K562 (cell line): ENCODE results near the gene MOB3C. TPM values are rescaled to one million over a fixed set of nuclear protein-coding genes. Genes with fewer than 3 reads are reported as not detected.

Experiments used
- ARNT ChIP-seq, 2 experiments: fragments of 450-650 bp; IDR thresholded peaks; 2 replicates each; pipeline ENCODE4 v1.6.1; 2016; ENCODE audit warnings: mild to moderate bottlenecking in 1 of 2
- ATF2 ChIP-seq: sonication (generic); formaldehyde crosslinking; IDR thresholded peaks from 2 replicates; pipeline ENCODE4 v1.8.1; 2022; ENCODE audit warnings: missing genetic modification reagents
- CBX1 ChIP-seq: sonication (generic); IDR thresholded peaks from 2 replicates; pipeline ENCODE4 v1.6.1; 2016; ENCODE audit warnings: antibody characterized with exemption, low read depth, mild to moderate bottlenecking
- DNMT1 ChIP-seq: fragments of 450-650 bp; IDR thresholded peaks from 2 replicates; pipeline ENCODE4 v1.6.1; 2016; ENCODE audit warnings: antibody characterized with exemption, mild to moderate bottlenecking
- E2F5 ChIP-seq: sonication (generic); formaldehyde crosslinking; IDR thresholded peaks from 2 replicates; pipeline ENCODE4 v1.8.0; 2022; ENCODE audit warnings: mild to moderate bottlenecking, missing genetic modification reagents
- FOXK2 ChIP-seq, 2 experiments: fragments of 450-650 bp; IDR thresholded peaks in 1 of 2; conservative IDR thresholded peaks in 1 of 2; 2 replicates each; pipeline ENCODE4 v1.6.1; 2016; ENCODE audit warnings: low read depth in 2 of 2, mild to moderate bottlenecking in 1 of 2
- FOXM1 ChIP-seq, 2 experiments: fragments of 450-650 bp in 1 of 2; sonication (generic) in 1 of 2; formaldehyde crosslinking in 1 of 2; IDR thresholded peaks; 2 replicates each; pipeline versions ENCODE4 v1.6.1 to v1.9.0; 2017 to 2022; ENCODE audit warnings: low read depth in 2 of 2, mild to moderate bottlenecking in 2 of 2, missing genetic modification reagents in 1 of 2, moderate library complexity in 1 of 2
- KLF13 ChIP-seq: fragments of 450-650 bp; IDR thresholded peaks from 2 replicates; pipeline ENCODE4 v1.6.1; 2016; ENCODE audit warnings: missing genetic modification characterization, low read depth, mild to moderate bottlenecking, missing compliant biosample characterization, moderate library complexity, borderline replicate concordance
- MLX ChIP-seq, 2 experiments: fragments of 450-650 bp in 1 of 2; sonication (generic) in 1 of 2; formaldehyde crosslinking; conservative IDR thresholded peaks; 2 replicates each; pipeline versions ENCODE4 v1.4.0 to v1.8.1; 2020 to 2022; ENCODE audit warnings: mild to moderate bottlenecking in 1 of 2, missing genetic modification reagents in 1 of 2
- RAD21 ChIP-seq, 2 experiments: fragments of 250-450 bp in 1 of 2; fragments of 450-650 bp in 1 of 2; sonication (Bioruptor Pico) in 1 of 2; formaldehyde crosslinking in 1 of 2; IDR thresholded peaks in 1 of 2; conservative IDR thresholded peaks in 1 of 2; 2 replicates each; pipeline versions ENCODE4 v1.4.0 to v1.8.0; 2020 to 2022; ENCODE audit warnings: mild to moderate bottlenecking in 2 of 2, moderate library complexity in 1 of 2
- RHOXF2B ChIP-seq: fragments of 250-450 bp; sonication (Bioruptor Pico); conservative IDR thresholded peaks from 2 replicates; pipeline ENCODE4 v1.5.1; 2021
- THAP7 ChIP-seq: fragments of 250-450 bp; sonication (Bioruptor Pico); IDR thresholded peaks from 2 replicates; pipeline ENCODE4 v1.5.0; 2021
- ZBTB11 ChIP-seq, 3 experiments: fragments of 200-800 bp in 1 of 3; fragments of 250-450 bp in 1 of 3; fragments of 450-650 bp in 1 of 3; sonication (Bioruptor Pico) in 1 of 3; sonication (Bioruptor generic) in 1 of 3; formaldehyde crosslinking in 1 of 3; IDR thresholded peaks; 2 replicates each; pipeline versions ENCODE4 v1.6.1 to v1.8.0; 2016 to 2022; ENCODE audit warnings: mild to moderate bottlenecking in 2 of 3, missing genetic modification characterization in 2 of 3, missing compliant biosample characterization in 1 of 3, moderate library complexity in 1 of 3
- ZNF217 ChIP-seq: sonication (generic); formaldehyde crosslinking; IDR thresholded peaks from 2 replicates; pipeline ENCODE4 v1.8.0; 2022; ENCODE audit warnings: mild to moderate bottlenecking, missing genetic modification reagents
- ZNF224 ChIP-seq: sonication (generic); formaldehyde crosslinking; IDR thresholded peaks from 2 replicates; pipeline ENCODE4 v1.8.0; 2022; ENCODE audit warnings: mild to moderate bottlenecking, missing genetic modification reagents
- ZNF324 ChIP-seq: fragments of 250-450 bp; sonication (Bioruptor Pico); IDR thresholded peaks from 2 replicates; pipeline ENCODE4 v1.4.0; 2020; ENCODE audit warnings: mild to moderate bottlenecking
- ZNF449 ChIP-seq: fragments of 250-450 bp; sonication (Bioruptor Pico); IDR thresholded peaks from 2 replicates; pipeline ENCODE4 v1.8.0; 2022; ENCODE audit warnings: moderate library complexity, mild to moderate bottlenecking, inconsistent platforms
- polyA plus RNA-seq, 8 experiments: library from polyadenylated mRNA; depleted of rRNA in 4 of 8; stranded (reverse) in 5 of 8; unstranded in 3 of 8; fragments of >200 nt; fragmentation: Nextera tagmentation in 2 of 8; fragmentation: Illumina TruSeq in 1 of 8; extraction: Ambion mirVana in 2 of 8; extraction: Trizol in 1 of 8; gene quantifications; 2 replicates each; pipeline versions ENCODE4 v1.2.1 to v1.2.3, GENCODE V29; 2011 to 2014; ENCODE audit warnings: inconsistent platforms in 1 of 8, missing spikeins in 1 of 8
- total RNA-seq, 7 experiments: library from RNA; depleted of rRNA in 6 of 7; stranded (reverse); fragments of >200 nt in 6 of 7; fragmentation: Illumina TruSeq in 2 of 7; extraction: Trizol in 2 of 7; gene quantifications; 2 replicates each; pipeline versions ENCODE4 v1.2.1 to v1.2.3, GENCODE V29; 2011 to 2021; ENCODE audit warnings: low replicate concordance in 1 of 7

The MOB3C gene
- total and polyA plus RNA-seq, 9 of the 15 experiments (the other 6 are each of a cell fraction or from before 2014, with no cell fraction given), result 1.0 to 7.5 (median 3.7) TPM

- TF ChIP-seq ZBTB11 (CRISPR knock-in tag; IDR thresholded peaks at IDR 0.05), result no peak
- TF ChIP-seq ATF2, result no peak
- peak; percentile 16; the same call in 1 of the 2 replicates for TF ChIP-seq KLF13 (tag)
- no peak for TF ChIP-seq ZNF324 (CRISPR knock-in tag)
- no peak for TF ChIP-seq MLX (CRISPR knock-in tag; conservative IDR thresholded peaks at IDR 0.05)
- TF ChIP-seq FOXM1 (IDR thresholded peaks at IDR 0.05; ENCODE audit: low read depth), result no peak
- TF ChIP-seq FOXM1 (CRISPR knock-in tag; IDR thresholded peaks at IDR 0.05; ENCODE audit: low read depth), result no peak
- peak; percentile 38; the same call in 1 of the 2 replicates for TF ChIP-seq DNMT1
- no peak for TF ChIP-seq THAP7
- no peak for TF ChIP-seq ZNF224
- TF ChIP-seq RAD21 (CRISPR knock-in tag; conservative IDR thresholded peaks at IDR 0.05 in 1 of 2, IDR thresholded peaks at IDR 0.05 in 1 of 2), result peak; percentile 17 to 38; a peak in 1 of 4 replicates
- TF ChIP-seq CBX1, result 0 out of 2 replicates have a peak, but pooled peaks have one; percentile 46
- TF ChIP-seq FOXK2 (conservative IDR thresholded peaks at IDR 0.05 in 1 of 2, IDR thresholded peaks at IDR 0.05 in 1 of 2; ENCODE audit: low read depth in 2 of 2), result no peak
- no peak for TF ChIP-seq ZNF449 (CRISPR knock-in tag)
- no peak for TF ChIP-seq ARNT (IDR thresholded peaks at IDR 0.05)
- no peak for TF ChIP-seq E2F5
- no peak for TF ChIP-seq ZNF217 (CRISPR knock-in tag)
- no peak for TF ChIP-seq RHOXF2B (CRISPR knock-in tag)
Measured at GRCh38 chr1:46603858-46604549, 12.6 kb downstream of the MOB3C start, which contains the start of gene MKNK1 (continued).
